Stimulated activated CD4-positive, alpha-beta T cell treated with anti-CD3 and anti-CD28 coated beads, Interleukin-12 subunit alpha, Interleukin-12 subunit beta, amount 100 ng/mL, for 4 hours (primary cell): ENCODE data around the gene CHST11.
"Not testable (repeated sequence)": the region's sequence is repeated elsewhere in the genome, so short reads cannot be mapped to it uniquely, and the experiment has no call there.

Source experiments
- DNase-seq: peaks from one replicate; pipeline ENCODE4 v3.0.0-alpha.2; 2020

The CHST11 gene

GRCh38 chr12:104790296-104791125 lies 333.8 kb downstream of the CHST11 start:
- DNase-seq = peak; percentile 47

GRCh38 chr12:104792570-104792969 lies 335.8 kb downstream of the CHST11 start:
- DNase-seq = no peak

- DNase-seq = no peak
These were observed 336.5 kb downstream of the CHST11 start for GRCh38 chr12:104793285-104793684.

- DNase-seq = no peak
These were observed 337.2 kb downstream of the CHST11 start for GRCh38 chr12:104793968-104794367.

GRCh38 chr12:104796475-104796862 lies 339.7 kb downstream of the CHST11 start:
- DNase-seq = no peak

- no peak for DNase-seq
These were observed 342.7 kb downstream of the CHST11 start for GRCh38 chr12:104799458-104799857.

- DNase-seq = no peak
These were observed 344.3 kb downstream of the CHST11 start for GRCh38 chr12:104801005-104801404.

- no peak for DNase-seq
These were observed 344.7 kb downstream of the CHST11 start for GRCh38 chr12:104801427-104801826.

- no peak for DNase-seq
These were observed 345.5 kb downstream of the CHST11 start for GRCh38 chr12:104802208-104802607.

GRCh38 chr12:104805186-104805585 lies 348.4 kb downstream of the CHST11 start:
- DNase-seq = no peak

GRCh38 chr12:104806194-104806593 lies 349.4 kb downstream of the CHST11 start:
- DNase-seq = not testable (repeated sequence)

GRCh38 chr12:104809251-104809650 lies 352.5 kb downstream of the CHST11 start:
- DNase-seq = no peak

GRCh38 chr12:104809706-104810385 lies 353.1 kb downstream of the CHST11 start:
- DNase-seq = no peak
